ENCODE measurements around the gene ATP2B2.

The ATP2B2 gene

DNA sequence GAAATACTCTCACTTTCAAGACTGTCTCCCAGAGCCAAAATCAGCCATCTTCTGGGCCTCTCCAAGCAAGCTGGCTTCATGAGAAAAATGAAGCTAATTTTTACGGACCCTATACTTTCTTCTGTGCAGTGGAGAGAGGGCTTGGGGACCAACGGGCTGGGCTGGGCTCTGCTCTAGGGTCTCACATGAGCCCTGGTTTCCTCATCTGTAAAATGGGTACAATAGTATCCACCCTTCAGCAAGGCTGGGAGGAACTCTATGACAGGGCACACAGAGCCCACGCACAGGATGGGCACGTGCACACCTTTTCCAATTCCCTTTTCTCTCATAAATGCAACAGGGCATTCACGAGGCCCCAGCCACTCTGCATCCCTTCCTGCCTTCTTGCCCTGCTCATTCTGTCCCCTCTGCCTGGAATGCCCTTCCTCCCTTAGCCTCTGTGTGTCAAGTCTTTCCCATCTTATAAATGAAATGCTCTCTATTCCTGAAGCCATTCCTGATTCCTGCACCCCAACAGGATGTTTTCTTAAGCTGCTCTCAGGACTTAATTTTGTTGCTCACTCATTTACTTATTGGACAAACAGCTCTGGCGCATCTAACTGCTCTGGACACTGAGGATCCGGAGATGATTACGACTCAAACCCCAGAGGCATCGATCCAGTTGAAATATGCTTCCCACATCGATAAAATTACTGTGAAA, 151.6 kb downstream of the ATP2B2 start:
- H3K4me3 ChIP-seq (ENCODE audit: low read depth in 1 of 2, low read length in 2 of 2) = no peak overlapping the region
- no peak overlapping the region for H2AFZ ChIP-seq (ENCODE audit: low read depth, low read length)

DNA sequence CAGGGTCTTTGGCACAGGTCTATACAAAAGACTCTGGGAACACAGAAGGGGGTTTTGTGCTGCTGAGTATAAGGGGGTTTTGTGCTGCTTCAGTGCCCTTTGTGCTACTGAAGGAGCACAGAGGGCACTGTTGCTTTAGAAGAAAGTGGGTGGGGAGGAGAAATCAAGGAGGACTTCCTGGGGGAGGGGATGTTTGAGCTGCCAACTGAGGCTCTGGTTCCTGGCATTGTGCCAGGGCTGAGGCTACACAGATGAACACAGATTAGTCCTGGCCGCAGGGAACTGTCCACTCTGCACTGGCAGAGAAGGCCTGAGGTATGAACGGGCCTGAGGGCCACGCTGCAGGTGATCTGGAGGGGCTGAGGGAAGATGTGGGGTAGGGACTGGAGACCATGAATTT, 152.2 kb downstream of the ATP2B2 start:
- no peaks in the 10 kb centered on the region for H3K36me3 ChIP-seq (ENCODE audit: insufficient read depth, low read length)
- no peak for DNase-seq
- no peak overlapping the region for H3K4me3 ChIP-seq (ENCODE audit: low read depth in 1 of 2, low read length in 2 of 2)
- H3K9me3 ChIP-seq (ENCODE audit: insufficient read depth, low read length, severe bottlenecking) = no peaks in the 10 kb centered on the region
- peaks cover 5% of the 10 kb centered on the region; the same call in 1 of the 2 replicates for H4K20me1 ChIP-seq (ENCODE audit: insufficient read depth, low read length)
- H3K4me2 ChIP-seq (ENCODE audit: insufficient read depth, low read length) = no peak overlapping the region
- TF ChIP-seq EZH2 (IDR thresholded peaks at IDR 0.05; ENCODE audit: borderline replicate concordance, low read depth, low read length, severe bottlenecking) = no peak
- TF ChIP-seq, protein P1, sequence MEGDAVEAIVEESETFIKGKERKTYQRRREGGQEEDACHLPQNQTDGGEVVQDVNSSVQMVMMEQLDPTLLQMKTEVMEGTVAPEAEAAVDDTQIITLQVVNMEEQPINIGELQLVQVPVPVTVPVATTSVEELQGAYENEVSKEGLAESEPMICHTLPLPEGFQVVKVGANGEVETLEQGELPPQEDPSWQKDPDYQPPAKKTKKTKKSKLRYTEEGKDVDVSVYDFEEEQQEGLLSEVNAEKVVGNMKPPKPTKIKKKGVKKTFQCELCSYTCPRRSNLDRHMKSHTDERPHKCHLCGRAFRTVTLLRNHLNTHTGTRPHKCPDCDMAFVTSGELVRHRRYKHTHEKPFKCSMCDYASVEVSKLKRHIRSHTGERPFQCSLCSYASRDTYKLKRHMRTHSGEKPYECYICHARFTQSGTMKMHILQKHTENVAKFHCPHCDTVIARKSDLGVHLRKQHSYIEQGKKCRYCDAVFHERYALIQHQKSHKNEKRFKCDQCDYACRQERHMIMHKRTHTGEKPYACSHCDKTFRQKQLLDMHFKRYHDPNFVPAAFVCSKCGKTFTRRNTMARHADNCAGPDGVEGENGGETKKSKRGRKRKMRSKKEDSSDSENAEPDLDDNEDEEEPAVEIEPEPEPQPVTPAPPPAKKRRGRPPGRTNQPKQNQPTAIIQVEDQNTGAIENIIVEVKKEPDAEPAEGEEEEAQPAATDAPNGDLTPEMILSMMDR (IDR thresholded peaks at IDR 0.05; ENCODE audit: borderline replicate concordance, extremely low read depth, low read length, poor library complexity, severe bottlenecking) = no peak
- H2AFZ ChIP-seq (ENCODE audit: low read depth, low read length) = no peak overlapping the region
- peaks cover 15% of the 10 kb centered on the region for H3K27me3 ChIP-seq (ENCODE audit: insufficient read depth, low read length, poor library complexity)
- no peak overlapping the region for H3K9ac ChIP-seq (ENCODE audit: low read depth, low read length)
- ATAC-seq (ENCODE audit: insufficient read depth, low read depth) = no peak
- H3K4me1 ChIP-seq (ENCODE audit: insufficient read depth, low read length) = no peaks in the 10 kb centered on the region
- H3K27ac ChIP-seq (ENCODE audit: low read length) = no peak overlapping the region
- no peaks in the 10 kb centered on the region for H3K79me2 ChIP-seq (ENCODE audit: insufficient read depth, low read length)

More for the DNA sequence above, 151.6 kb downstream of the ATP2B2 start:
- no peak overlapping the region for H3K9ac ChIP-seq (ENCODE audit: low read depth, low read length)
- DNase-seq = no peak
- H3K9me3 ChIP-seq (ENCODE audit: insufficient read depth, low read length, severe bottlenecking) = no peaks in the 10 kb centered on the region
- peaks cover 5% of the 10 kb centered on the region; the same call in 1 of the 2 replicates for H4K20me1 ChIP-seq (ENCODE audit: insufficient read depth, low read length)
- no peak for ATAC-seq (ENCODE audit: insufficient read depth, low read depth)
- no peaks in the 10 kb centered on the region for H3K79me2 ChIP-seq (ENCODE audit: insufficient read depth, low read length)
- TF ChIP-seq, protein P1 (IDR thresholded peaks at IDR 0.05; ENCODE audit: borderline replicate concordance, extremely low read depth, low read length, poor library complexity, severe bottlenecking) = no peak
- TF ChIP-seq EZH2 (IDR thresholded peaks at IDR 0.05; ENCODE audit: borderline replicate concordance, low read depth, low read length, severe bottlenecking) = no peak
- H3K4me2 ChIP-seq (ENCODE audit: insufficient read depth, low read length) = no peak overlapping the region
- H3K27ac ChIP-seq (ENCODE audit: low read length) = no peak overlapping the region
- H3K4me1 ChIP-seq (ENCODE audit: insufficient read depth, low read length) = no peaks in the 10 kb centered on the region
- peaks cover 15% of the 10 kb centered on the region for H3K27me3 ChIP-seq (ENCODE audit: insufficient read depth, low read length, poor library complexity)
- no peaks in the 10 kb centered on the region for H3K36me3 ChIP-seq (ENCODE audit: insufficient read depth, low read length)

DNA sequence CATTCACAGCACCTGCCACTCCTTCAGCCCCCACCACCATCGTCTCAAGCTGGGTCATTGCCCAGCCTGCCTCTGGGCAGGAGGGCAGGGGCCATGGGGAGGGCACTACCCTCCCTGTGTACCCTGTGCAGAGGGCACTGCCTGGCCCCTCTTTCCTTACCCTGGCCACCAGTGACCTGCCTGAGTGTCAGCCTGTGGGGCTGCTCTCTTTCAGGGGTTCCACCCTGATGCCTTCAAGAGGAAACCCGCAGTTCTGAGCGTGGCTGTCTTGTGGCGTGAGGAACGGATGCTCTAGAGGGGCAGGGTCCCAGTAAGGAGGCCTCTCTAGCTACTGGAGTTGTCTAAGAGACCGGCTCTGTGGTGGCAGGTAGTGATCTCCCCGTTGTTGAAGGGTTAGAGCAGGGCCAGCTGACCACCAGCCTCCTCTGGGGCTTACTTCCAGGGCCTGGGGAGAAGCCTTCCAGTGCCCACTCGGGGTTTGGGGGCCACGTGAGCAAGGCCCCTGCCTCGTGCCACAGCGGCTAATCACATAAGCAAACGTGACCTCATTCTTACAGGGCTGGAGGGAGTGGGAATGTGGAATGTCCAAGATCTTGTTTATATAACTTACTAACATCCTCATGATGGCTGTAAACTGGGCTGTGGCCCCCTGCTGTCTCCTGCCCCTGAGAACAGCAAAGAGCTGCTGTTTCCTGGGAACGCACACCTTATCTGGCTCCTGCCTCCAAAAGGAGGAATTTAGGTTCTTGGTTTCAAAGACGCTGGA, 153.1 kb downstream of the ATP2B2 start:
- no peak overlapping the region for H3K27ac ChIP-seq (ENCODE audit: low read length)
- H3K27me3 ChIP-seq (ENCODE audit: insufficient read depth, low read length, poor library complexity) = peaks cover 15% of the 10 kb centered on the region
- H3K79me2 ChIP-seq (ENCODE audit: insufficient read depth, low read length) = no peaks in the 10 kb centered on the region
- H3K9me3 ChIP-seq (ENCODE audit: insufficient read depth, low read length, severe bottlenecking) = no peaks in the 10 kb centered on the region
- H4K20me1 ChIP-seq (ENCODE audit: insufficient read depth, low read length) = peaks cover 9% of the 10 kb centered on the region
- no peak overlapping the region for H3K4me3 ChIP-seq (ENCODE audit: low read depth in 1 of 2, low read length in 2 of 2)
- DNase-seq = no peak
- H3K4me1 ChIP-seq (ENCODE audit: insufficient read depth, low read length) = no peaks in the 10 kb centered on the region
- H3K4me2 ChIP-seq (ENCODE audit: insufficient read depth, low read length) = no peak overlapping the region
- TF ChIP-seq, protein P1 (IDR thresholded peaks at IDR 0.05; ENCODE audit: borderline replicate concordance, extremely low read depth, low read length, poor library complexity, severe bottlenecking) = no peak
- no peak for TF ChIP-seq EZH2 (IDR thresholded peaks at IDR 0.05; ENCODE audit: borderline replicate concordance, low read depth, low read length, severe bottlenecking)
- ATAC-seq (ENCODE audit: insufficient read depth, low read depth) = no peak; the same call in 2 of the 3 replicates
- H3K9ac ChIP-seq (ENCODE audit: low read depth, low read length) = no peak overlapping the region
- no peak overlapping the region; the same call in 1 of the 2 replicates for H2AFZ ChIP-seq (ENCODE audit: low read depth, low read length)
- no peaks in the 10 kb centered on the region for H3K36me3 ChIP-seq (ENCODE audit: insufficient read depth, low read length)
